ENCODE data around the gene PDZRN3. TPM values are rescaled to one million over a fixed set of nuclear protein-coding genes. Genes with fewer than 3 reads are reported as not detected.

PDZRN3 gene
- total RNA-seq, 4 donors from 2014 or later = 227 to 305 (median 265) TPM

- Histone ChIP-seq H3K36me3 (peaks cover 0 to 7% of the 10 kb centered on the region in 2 donors), H3K27me3 (no peaks in the 10 kb centered on the region), H3K27ac (peak overlapping the region in 3 of 4 donors; percentile 19 to 36 (median 21)), H3K4me3 (no peak overlapping the region), H3K4me1 (peaks cover 12 to 75% (median 16%) of the 10 kb centered on the region in 3 donors), H3K9me3 (no peaks in the 10 kb centered on the region)
- ATAC-seq = no peak
- WGBS, 2 donors (ENCODE audit: low coverage in 1 of 2) = 68 to 73% methylated on average over 10 to 11 of the region's 11 CpGs
- TF ChIP-seq CTCF (IDR thresholded peaks at IDR 0.05) (no peak), POLR2A (IDR thresholded peaks at IDR 0.05) (no peak), EP300 (IDR thresholded peaks at IDR 0.05) (no peak), POLR2AphosphoS5 (IDR thresholded peaks at IDR 0.05) (no peak)
Measured at GRCh38 chr3:73592154-73593144, 32.3 kb downstream of the PDZRN3 start.

- no peak overlapping the region for H3K27ac ChIP-seq
- H3K36me3 ChIP-seq = peaks cover 0 to 5% of the 10 kb centered on the region in 2 donors
- peaks cover 9 to 75% (median 12%) of the 10 kb centered on the region in 3 donors for H3K4me1 ChIP-seq
- no peak overlapping the region for H3K4me3 ChIP-seq
- H3K27me3 ChIP-seq = no peaks in the 10 kb centered on the region
- no peak for ATAC-seq
- TF ChIP-seq EP300 (IDR thresholded peaks at IDR 0.05) (no peak), POLR2AphosphoS5 (IDR thresholded peaks at IDR 0.05) (no peak), POLR2A (IDR thresholded peaks at IDR 0.05) (no peak), CTCF (IDR thresholded peaks at IDR 0.05) (no peak)
- 54 to 55% methylated on average over 2 to 3 of the region's 3 CpGs for WGBS, 2 donors (ENCODE audit: low coverage in 1 of 2)
- H3K9me3 ChIP-seq = no peaks in the 10 kb centered on the region
Measured at GRCh38 chr3:73591286-73591800, 33.4 kb downstream of the PDZRN3 start.

GRCh38 chr3:73586628-73587027 lies 38.1 kb downstream of the PDZRN3 start:
- 33 to 80% methylated on average over 1 of the region's 1 CpG for WGBS, 2 donors (ENCODE audit: low coverage in 1 of 2)
- TF ChIP-seq EP300 (IDR thresholded peaks at IDR 0.05) (no peak), POLR2AphosphoS5 (IDR thresholded peaks at IDR 0.05) (no peak), POLR2A (IDR thresholded peaks at IDR 0.05) (no peak), CTCF (IDR thresholded peaks at IDR 0.05) (no peak)
- no peak overlapping the region for H3K27ac ChIP-seq
- ATAC-seq = no peak
- H3K36me3 ChIP-seq = no peaks in the 10 kb centered on the region
- H3K4me1 ChIP-seq = peaks cover 2 to 93% (median 20%) of the 10 kb centered on the region in 3 donors
- H3K27me3 ChIP-seq = no peaks in the 10 kb centered on the region
- H3K9me3 ChIP-seq = no peaks in the 10 kb centered on the region
- H3K4me3 ChIP-seq = no peak overlapping the region

- H3K4me1 ChIP-seq = peaks cover 0 to 93% (median 19%) of the 10 kb centered on the region in 3 donors
- no peaks in the 10 kb centered on the region for H3K9me3 ChIP-seq
- H3K27ac ChIP-seq = no peak overlapping the region
- H3K36me3 ChIP-seq = no peaks in the 10 kb centered on the region
- WGBS, 2 donors (ENCODE audit: low coverage in 1 of 2) = 77 to 86% methylated on average over 3 to 4 of the region's 4 CpGs
- H3K27me3 ChIP-seq = no peaks in the 10 kb centered on the region
- no peak for ATAC-seq
- no peak overlapping the region for H3K4me3 ChIP-seq
- TF ChIP-seq POLR2AphosphoS5 (IDR thresholded peaks at IDR 0.05) (no peak), CTCF (IDR thresholded peaks at IDR 0.05) (no peak), EP300 (IDR thresholded peaks at IDR 0.05) (no peak), POLR2A (IDR thresholded peaks at IDR 0.05) (no peak)
Measured at GRCh38 chr3:73586190-73586589, 38.6 kb downstream of the PDZRN3 start.
